ENCODE results near the gene MTM1. TPM values are rescaled to one million over a fixed set of nuclear protein-coding genes. Genes with fewer than 3 reads are reported as not detected.

The MTM1 gene
- total RNA-seq, 1 donor from 2014 or later, result 18.2 TPM

DNA sequence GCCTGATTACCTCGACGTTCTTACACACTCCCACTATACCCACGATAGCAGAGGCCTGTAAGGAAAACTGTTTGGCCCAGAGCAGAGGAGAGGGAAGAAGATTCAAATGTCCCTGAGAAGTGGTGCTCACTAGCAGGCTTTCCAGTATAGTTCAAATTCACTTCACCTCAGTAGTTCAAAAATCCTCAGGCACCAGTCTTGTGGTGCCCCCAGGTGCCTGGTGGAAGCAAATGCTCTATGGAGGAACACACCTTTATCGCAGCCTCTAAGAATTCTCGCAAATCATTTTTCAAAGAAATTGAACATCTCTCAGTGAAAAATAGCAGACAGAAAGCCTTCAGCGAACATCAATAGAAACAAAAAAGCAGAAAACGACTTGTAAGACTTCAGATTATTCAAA, 112.6 kb downstream of the MTM1 start:
- no peaks in the 10 kb centered on the region for H3K27me3 Mint-ChIP-seq

DNA sequence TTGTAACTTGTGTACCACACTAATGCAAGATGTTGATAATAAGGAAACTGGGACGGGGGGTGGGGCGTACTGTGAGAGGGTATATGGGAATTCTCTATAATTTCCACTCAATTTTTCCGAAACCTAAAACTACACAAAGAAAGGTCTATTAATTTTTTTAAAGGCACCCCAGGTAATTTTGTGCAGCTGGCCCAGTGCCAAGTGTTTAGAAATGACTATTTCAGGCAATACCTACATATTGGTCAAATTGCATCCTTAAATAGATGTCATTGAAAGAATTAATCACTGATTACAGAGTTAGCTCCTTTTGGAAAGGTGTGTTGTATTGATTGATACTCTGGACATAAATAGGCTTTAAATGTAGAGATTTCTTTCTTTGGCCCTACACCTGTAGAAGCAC, 114.7 kb downstream of the MTM1 start:
- intact Hi-C loops (cut with micrococcal nuclease), result loop anchor here (1.0 to 5.0 kb wide), 3 partner anchors 14 to 721 kb away; no protein-coding TSS in a partner anchor
- no peak overlapping the region for H3K4me3 Mint-ChIP-seq

More for the DNA sequence above, 112.6 kb downstream of the MTM1 start:
- H3K27ac Mint-ChIP-seq, result no peak overlapping the region
- H3K4me1 Mint-ChIP-seq, result peaks cover 4% of the 10 kb centered on the region
- peak; percentile 69 for DNase-seq
- no peak overlapping the region for H3K4me3 Mint-ChIP-seq
- intact Hi-C loops (cut with micrococcal nuclease), result loop anchor here (5.0 kb wide), 1 partner anchor 719 kb away; no protein-coding TSS in a partner anchor
- H3K9me3 Mint-ChIP-seq, result no peaks in the 10 kb centered on the region
- H3K36me3 Mint-ChIP-seq (ENCODE audit: low read depth), result no peaks in the 10 kb centered on the region

DNA sequence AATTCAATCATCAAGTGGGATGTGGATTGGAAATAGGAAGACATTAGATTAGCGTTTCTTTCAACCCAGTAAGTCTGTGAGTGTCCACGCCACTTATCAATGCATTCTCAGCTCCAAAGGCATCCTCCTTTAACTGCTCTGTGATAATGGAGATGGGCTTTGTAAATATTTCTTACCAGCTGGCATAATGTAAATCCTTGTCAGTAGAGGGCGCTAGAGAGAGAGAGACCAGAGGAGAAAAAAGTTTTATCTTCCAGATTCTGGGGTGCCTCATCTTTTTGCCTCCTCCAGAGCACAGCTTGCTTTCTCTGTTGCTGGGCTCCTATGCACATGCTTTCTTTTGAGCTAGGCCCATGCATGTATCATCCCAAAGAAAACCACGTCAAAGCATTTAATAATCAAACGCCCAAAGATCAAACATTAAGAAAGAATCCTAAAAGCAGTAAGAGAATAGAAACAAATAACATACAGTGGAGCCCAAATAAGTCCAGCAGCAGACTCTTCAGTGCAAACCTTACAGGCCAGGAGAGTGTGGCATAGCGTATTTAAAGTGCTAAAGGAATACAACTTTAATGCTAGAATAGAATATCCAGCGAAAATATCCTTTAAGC, 115.2 kb downstream of the MTM1 start:
- DNase-seq, result peak; percentile 75
- H3K4me1 Mint-ChIP-seq, result peaks cover 8% of the 10 kb centered on the region
- no peak overlapping the region for H3K27ac Mint-ChIP-seq
- H3K9me3 Mint-ChIP-seq, result peaks cover 6% of the 10 kb centered on the region
- H3K27me3 Mint-ChIP-seq, result no peaks in the 10 kb centered on the region
- no peaks in the 10 kb centered on the region for H3K36me3 Mint-ChIP-seq (ENCODE audit: low read depth)
- no peak overlapping the region for H3K4me3 Mint-ChIP-seq
- intact Hi-C loops (cut with micrococcal nuclease), result loop anchor here (1.0 to 5.0 kb wide), 3 partner anchors 13 to 721 kb away; no protein-coding TSS in a partner anchor

More for the DNA sequence above, 114.7 kb downstream of the MTM1 start:
- Mint-ChIP-seq H3K4me1 (peaks cover 4% of the 10 kb centered on the region), H3K27ac (no peak overlapping the region), H3K36me3 (ENCODE audit: low read depth) (no peaks in the 10 kb centered on the region), H3K27me3 (no peaks in the 10 kb centered on the region), H3K9me3 (peaks cover under 1% of the 10 kb centered on the region)
- DNase-seq, result no peak

DNA sequence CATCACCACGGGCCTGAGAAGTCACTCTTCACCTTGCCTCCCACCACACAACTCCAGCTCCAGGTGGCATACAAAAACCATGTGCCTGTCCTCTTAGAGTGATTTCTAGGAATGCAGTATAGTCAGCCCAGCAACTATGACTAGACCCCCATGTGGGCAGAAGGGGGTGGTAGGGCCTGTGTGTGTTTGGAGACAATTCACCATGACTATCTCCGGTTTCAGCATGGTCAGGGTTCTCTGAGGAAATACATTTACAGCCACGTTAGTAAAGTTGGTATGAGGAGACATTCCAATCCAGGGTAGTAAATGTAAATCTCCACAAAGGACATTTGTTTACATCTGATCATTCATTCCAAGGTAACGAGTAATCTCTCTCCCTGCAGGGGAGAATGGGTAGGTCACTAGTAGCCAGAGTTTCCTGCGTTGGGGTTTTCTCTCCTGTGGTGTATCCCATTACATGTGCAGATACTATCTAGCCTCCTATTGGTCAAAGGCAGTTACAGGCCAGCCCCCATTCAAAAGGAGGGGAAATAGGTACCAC, 120.6 kb downstream of the MTM1 start:
- no peak for DNase-seq
- H3K9me3 Mint-ChIP-seq, result peaks cover 6% of the 10 kb centered on the region
- H3K27me3 Mint-ChIP-seq, result no peaks in the 10 kb centered on the region
- no peak overlapping the region for H3K4me3 Mint-ChIP-seq
- H3K4me1 Mint-ChIP-seq, result peaks cover 29% of the 10 kb centered on the region
- H3K36me3 Mint-ChIP-seq (ENCODE audit: low read depth), result no peaks in the 10 kb centered on the region
- H3K27ac Mint-ChIP-seq, result no peak overlapping the region
- intact Hi-C loops (cut with micrococcal nuclease), result no loop called here

DNA sequence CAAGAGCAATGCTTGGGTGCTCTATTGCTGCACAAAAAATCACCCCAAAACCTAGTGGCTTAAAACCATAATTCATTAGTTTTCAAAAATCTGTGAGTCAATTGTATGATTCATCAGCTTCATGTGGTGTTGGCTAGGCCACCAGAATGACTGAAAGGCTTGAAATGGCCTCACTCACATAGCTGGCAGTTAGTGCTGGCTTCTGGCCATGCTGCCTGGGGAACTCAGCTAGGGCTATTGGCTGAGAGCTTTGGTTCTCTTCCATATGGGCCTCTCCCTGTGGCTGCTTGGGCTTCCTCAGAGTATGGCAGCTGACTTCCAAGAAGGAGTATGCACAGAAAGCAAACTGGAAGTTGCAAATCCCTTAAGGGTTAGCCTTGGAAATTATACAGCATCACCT, 121.7 kb downstream of the MTM1 start:
- Mint-ChIP-seq H3K4me3 (no peak overlapping the region), H3K27ac (peak overlapping the region; percentile 58), H3K27me3 (no peaks in the 10 kb centered on the region), H3K4me1 (peaks cover 37% of the 10 kb centered on the region), H3K36me3 (ENCODE audit: low read depth) (peaks cover 2% of the 10 kb centered on the region), H3K9me3 (peaks cover 6% of the 10 kb centered on the region)
- intact Hi-C loops (cut with micrococcal nuclease), result loop anchor here (2.0 kb wide), 1 partner anchor 27 kb away; no protein-coding TSS in a partner anchor
- no peak for DNase-seq

DNA sequence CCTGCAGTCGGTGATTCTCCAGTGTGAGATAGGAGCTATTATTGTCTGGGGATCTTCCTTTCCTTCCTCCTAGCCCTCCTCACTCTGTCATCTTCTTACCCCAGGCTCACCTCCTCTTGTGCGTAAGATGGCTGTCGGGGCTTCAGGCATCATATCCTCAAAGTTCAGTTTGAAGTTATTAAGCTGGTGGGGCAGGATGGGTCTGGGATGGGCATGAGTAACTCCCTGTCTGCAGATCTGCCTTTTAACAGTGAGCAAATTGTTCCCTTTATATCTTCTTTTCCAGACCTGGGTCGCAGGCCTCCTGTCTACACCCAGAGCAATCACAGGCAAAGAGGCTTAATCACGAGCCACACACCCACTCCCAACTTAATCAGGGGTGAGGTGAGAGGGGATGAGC, 123.9 kb downstream of the MTM1 start:
- Mint-ChIP-seq H3K27ac (peak overlapping the region; percentile 97), H3K9me3 (peaks cover 6% of the 10 kb centered on the region), H3K4me3 (peak overlapping the region; percentile 89), H3K36me3 (ENCODE audit: low read depth) (peaks cover 15% of the 10 kb centered on the region), H3K27me3 (no peaks in the 10 kb centered on the region), H3K4me1 (peaks cover 56% of the 10 kb centered on the region)
- DNase-seq, result peak; percentile 59
- intact Hi-C loops (cut with micrococcal nuclease), result loop anchor here (2.0 kb wide), 1 partner anchor 325 kb away; no protein-coding TSS in a partner anchor

DNA sequence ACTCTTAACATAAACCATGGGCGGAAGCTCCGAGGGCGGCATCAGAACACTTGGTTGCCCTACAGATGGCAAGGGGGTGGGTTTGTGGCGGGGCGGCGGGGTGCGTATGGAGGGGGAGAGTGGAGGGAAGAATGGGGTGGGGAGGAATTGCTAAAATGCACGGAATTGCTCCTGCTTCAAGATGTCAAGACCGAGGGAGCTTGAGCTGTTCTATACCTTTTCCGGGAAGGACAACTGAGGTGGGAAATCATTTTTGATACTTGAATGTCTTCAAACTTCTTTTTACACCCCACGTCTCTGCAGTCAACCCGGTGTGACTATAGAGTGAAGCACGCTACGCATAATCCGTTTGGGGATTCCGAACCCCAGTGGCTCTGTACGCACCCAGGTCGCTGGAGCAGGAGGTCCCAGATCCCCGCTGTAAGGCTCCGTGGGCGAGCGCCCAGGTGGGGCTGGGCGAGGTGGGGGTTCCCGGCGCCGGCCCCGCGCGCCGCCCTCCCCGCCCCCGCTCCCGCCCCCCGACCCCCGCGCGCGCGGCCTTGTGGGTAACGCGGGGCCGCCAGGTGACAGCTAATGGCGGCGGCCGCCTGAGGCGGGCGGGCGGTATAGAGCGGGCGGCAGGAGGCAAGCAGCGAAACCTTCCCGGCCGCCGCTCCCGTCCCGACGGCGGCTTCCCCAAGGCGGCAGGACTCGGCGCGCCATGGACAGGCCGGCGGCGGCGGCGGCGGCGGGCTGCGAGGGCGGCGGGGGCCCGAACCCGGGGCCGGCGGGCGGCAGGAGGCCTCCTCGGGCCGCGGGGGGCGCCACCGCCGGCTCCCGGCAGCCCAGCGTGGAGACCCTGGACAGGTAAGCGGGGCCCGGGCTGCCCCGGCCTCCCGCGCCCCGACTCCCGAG, 124.7 kb downstream of the MTM1 start, which contains the start of gene MTMR1:
Gene MTMR1, plus strand, starts transcription at position 566 of the 894 bp plus-strand sequence. Its CDS starts 135 bp downstream, at position 701.
- Mint-ChIP-seq H3K36me3 (ENCODE audit: low read depth) (peaks cover 15% of the 10 kb centered on the region), H3K27me3 (no peaks in the 10 kb centered on the region), H3K4me3 (peak within 1 kb of the TSS; percentile 89), H3K27ac (peak within 1 kb of the TSS; percentile 97), H3K9me3 (peaks cover 6% of the 10 kb centered on the region), H3K4me1 (peaks cover 62% of the 10 kb centered on the region)
- DNase-seq, result peak; percentile 82
- intact Hi-C loops (cut with micrococcal nuclease), result loop anchor here (2.0 kb wide), 1 partner anchor 326 kb away; no protein-coding TSS in a partner anchor

DNA sequence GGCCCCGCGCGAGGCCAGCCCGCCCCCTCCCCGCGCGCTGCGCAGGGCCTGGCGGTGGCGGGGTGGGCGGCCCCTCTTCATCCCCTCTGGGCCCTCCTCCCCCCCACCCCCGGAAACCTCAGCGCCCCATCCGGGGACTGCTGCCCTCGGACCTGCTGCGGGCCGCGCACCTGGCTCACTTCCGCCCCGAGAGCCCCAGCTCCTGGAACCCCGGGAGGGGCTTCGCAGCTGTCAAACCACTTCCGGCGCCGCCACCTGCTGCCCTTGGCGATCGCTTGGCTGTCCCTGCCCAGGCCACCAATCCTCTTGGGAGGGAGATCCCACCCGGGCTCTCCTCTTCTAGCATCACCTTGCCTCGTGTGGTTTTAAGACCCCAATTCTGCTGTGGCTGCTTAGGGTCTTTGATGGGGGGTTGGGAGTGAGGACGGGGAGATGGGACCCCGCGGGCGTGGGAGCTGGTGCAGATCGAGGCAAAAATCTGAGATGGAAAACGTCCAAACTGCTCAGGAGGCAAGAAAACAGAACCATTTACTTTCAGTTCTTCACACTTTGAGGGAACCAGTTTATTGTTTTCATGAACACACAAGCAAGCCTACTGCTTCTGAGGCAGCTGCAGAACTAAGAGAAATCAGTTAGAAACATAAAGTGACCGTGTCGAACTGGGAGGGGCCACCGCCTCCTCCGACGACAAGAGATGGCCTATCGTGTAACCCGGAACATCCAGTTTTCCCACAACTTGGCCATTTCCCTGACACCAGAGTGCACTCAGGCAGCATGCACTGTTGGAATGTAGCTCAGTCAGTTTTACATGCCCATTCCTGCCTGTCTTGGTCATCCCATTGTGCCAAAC, 125.5 kb downstream of the MTM1 start:
- Mint-ChIP-seq H3K36me3 (ENCODE audit: low read depth) (peaks cover 15% of the 10 kb centered on the region), H3K27ac (peak overlapping the region; percentile 97), H3K9me3 (no peaks in the 10 kb centered on the region), H3K4me3 (peak overlapping the region; percentile 89), H3K4me1 (peaks cover 58% of the 10 kb centered on the region), H3K27me3 (no peaks in the 10 kb centered on the region)
- intact Hi-C loops (cut with micrococcal nuclease), result loop anchor here (2.0 kb wide), 2 partner anchors 211 to 327 kb away; no protein-coding TSS in a partner anchor
- peak; percentile 91 for DNase-seq

DNA sequence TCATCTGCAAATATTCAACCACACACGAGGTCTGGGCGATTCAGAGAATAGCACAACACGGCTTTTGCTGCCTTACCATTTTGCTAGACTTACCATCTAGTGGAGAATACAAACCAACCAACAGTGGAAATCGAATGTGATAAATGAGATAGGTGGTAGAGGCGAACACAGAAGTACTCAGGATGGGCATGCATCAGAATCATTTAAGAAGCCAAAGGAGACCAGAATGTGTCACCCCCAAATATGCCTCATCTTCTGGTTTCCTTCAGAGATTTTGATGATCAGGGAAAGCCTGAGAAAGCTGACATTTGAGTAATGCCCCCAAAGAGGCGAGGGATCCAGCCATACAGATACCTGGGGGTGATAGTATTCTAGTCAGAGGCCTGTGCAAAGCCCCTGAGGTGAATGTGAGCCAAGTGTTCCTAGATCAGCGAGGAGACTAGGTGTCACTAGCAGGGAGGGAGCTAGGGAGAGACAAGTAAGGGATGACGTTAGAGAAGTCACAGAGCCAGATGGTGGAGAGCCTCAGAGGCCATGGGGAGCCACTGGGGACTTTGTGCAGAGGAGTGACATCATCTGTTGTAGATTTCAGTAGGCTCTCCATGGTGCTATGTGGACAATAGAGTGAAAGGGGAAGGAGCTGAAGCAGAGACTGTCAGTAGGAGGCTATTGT, 126.5 kb downstream of the MTM1 start:
- Mint-ChIP-seq H3K27ac (peak overlapping the region; percentile 95), H3K27me3 (no peaks in the 10 kb centered on the region), H3K9me3 (no peaks in the 10 kb centered on the region), H3K4me1 (peaks cover 57% of the 10 kb centered on the region), H3K4me3 (peak overlapping the region; percentile 80), H3K36me3 (ENCODE audit: low read depth) (peaks cover 16% of the 10 kb centered on the region)
- peak; percentile 67 for DNase-seq
- intact Hi-C loops (cut with micrococcal nuclease), result loop anchor here (2.0 kb wide), 1 partner anchor 212 kb away; no protein-coding TSS in a partner anchor

DNA sequence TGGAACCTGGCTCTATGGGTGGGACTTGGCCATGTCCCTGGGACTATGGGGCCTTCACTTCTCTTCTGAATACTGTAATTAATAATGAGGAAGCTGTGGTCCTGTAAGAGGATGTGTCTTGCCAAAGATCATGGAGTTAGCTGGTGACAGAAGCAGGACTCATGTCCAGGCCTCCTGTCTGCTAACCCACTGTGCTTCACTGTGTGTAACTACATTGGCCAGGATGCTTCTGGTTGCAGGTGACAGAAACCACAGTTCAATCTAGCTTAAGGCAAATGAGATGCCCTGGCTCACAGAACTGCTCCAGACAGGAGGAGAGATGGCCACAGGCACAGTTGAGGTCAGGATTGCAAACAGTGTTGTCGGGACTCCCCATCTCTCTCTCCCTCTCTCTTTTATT, 127.9 kb downstream of the MTM1 start:
- Mint-ChIP-seq H3K9me3 (no peaks in the 10 kb centered on the region), H3K4me3 (peak overlapping the region; percentile 80), H3K27me3 (no peaks in the 10 kb centered on the region), H3K4me1 (peaks cover 52% of the 10 kb centered on the region), H3K27ac (peak overlapping the region; percentile 95), H3K36me3 (ENCODE audit: low read depth) (peaks cover 20% of the 10 kb centered on the region)
- intact Hi-C loops (cut with micrococcal nuclease), result loop anchor here (2.0 kb wide), 2 partner anchors 14 to 122 kb away; no protein-coding TSS in a partner anchor
- DNase-seq, result peak; percentile 59

DNA sequence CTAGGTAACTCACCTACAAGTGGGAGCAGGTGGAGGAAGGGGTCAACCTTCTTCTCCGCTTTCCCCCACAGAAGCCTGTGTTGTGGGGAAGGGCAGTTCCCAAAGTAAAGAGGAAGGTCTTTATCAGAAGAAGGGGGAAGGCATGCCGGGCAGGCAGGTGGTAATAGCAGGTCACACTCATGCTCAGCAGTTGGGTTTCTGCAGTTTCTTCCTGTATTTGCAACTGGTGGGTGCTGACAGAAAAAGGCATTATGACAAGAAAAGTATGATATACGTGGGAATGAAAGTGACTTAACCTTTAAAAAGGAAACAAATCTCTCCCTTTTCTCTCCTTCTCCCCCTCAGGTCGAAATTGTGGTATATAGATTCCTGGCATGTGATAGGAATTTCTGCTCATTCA, 128.4 kb downstream of the MTM1 start:
- DNase-seq, result peak; percentile 60
- peaks cover 25% of the 10 kb centered on the region for H3K36me3 Mint-ChIP-seq (ENCODE audit: low read depth)
- no peaks in the 10 kb centered on the region for H3K9me3 Mint-ChIP-seq
- no peaks in the 10 kb centered on the region for H3K27me3 Mint-ChIP-seq
- peak overlapping the region; percentile 95 for H3K27ac Mint-ChIP-seq
- H3K4me1 Mint-ChIP-seq, result peaks cover 48% of the 10 kb centered on the region
- intact Hi-C loops (cut with micrococcal nuclease), result loop anchor here (2.0 kb wide), 2 partner anchors 14 to 122 kb away; no protein-coding TSS in a partner anchor
- H3K4me3 Mint-ChIP-seq, result peak overlapping the region; percentile 80

DNA sequence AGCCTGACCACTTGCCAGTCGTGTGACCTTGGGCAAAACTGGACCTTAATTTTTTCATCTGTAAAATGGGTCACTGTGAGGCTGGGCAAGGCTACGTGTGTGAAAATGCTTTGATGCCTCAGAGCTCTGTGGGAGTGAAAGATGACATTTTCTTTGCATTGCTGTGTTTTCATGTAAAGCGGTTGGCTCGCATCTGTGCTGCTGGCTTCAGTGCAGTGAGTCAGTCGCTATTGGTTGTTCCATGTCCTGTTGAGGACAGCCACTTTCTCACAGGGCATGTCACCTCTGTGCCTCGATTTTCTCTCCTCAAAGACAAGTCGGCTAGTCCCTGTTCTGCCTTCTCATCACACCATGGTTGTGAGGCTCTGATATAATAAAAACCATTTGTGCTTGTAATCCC, 129.2 kb downstream of the MTM1 start:
- intact Hi-C loops (cut with micrococcal nuclease), result loop anchor here (2.0 kb wide), 2 partner anchors 15 to 123 kb away; no protein-coding TSS in a partner anchor
- Mint-ChIP-seq H3K4me1 (peaks cover 41% of the 10 kb centered on the region), H3K27ac (peak overlapping the region; percentile 95), H3K36me3 (ENCODE audit: low read depth) (peaks cover 25% of the 10 kb centered on the region), H3K9me3 (no peaks in the 10 kb centered on the region), H3K4me3 (peak overlapping the region; percentile 80), H3K27me3 (no peaks in the 10 kb centered on the region)
- DNase-seq, result no peak

Measured in activated CD4-positive, alpha-beta T cell treated with anti-CD3 and anti-CD28 coated beads, Interleukin-2, amount 10 ng/mL, durations not matched to agents 24 days and 14 days (primary cell).